A172 (cell line): ENCODE results near the gene EPS8L2. TPM values are rescaled to one million over a fixed set of nuclear protein-coding genes. Genes with fewer than 3 reads are reported as not detected.

Source experiments
- DNase-seq: peaks from one replicate; pipeline ENCODE4 v3.0.0-alpha.2; 2015; ENCODE audit warnings: low spot score
- total RNA-seq: library from RNA; depleted of rRNA; stranded (reverse); fragments of >200 nt; shearing (Covaris generic); gene quantifications from 2 replicates; pipeline ENCODE4 v1.2.3, GENCODE V29; 2014

EPS8L2 gene
- total RNA-seq, 1 experiment from 2014 or later = 108 TPM

GRCh38 chr11:704228-704674, 1.8 kb upstream of the EPS8L2 start:
- DNase-seq = no peak

GRCh38 chr11:704781-705645, 1.0 kb upstream of the EPS8L2 start:
- DNase-seq = no peak

- DNase-seq = no peak
Observed at GRCh38 chr11:706439-706956, 467 bp downstream of the EPS8L2 start.

GRCh38 chr11:706957-707816, 1.2 kb downstream of the EPS8L2 start:
- peak; percentile 56 for DNase-seq

- peak; percentile 54 for DNase-seq
Observed at GRCh38 chr11:707817-708420, 1.9 kb downstream of the EPS8L2 start.

- DNase-seq = no peak
Observed at GRCh38 chr11:708511-708910, 2.5 kb downstream of the EPS8L2 start.

GRCh38 chr11:709109-709997, 3.3 kb downstream of the EPS8L2 start:
- no peak for DNase-seq

GRCh38 chr11:714436-714835, 8.4 kb downstream of the EPS8L2 start:
- DNase-seq = no peak

GRCh38 chr11:719214-720016, 13.4 kb downstream of the EPS8L2 start:
- DNase-seq = no peak

GRCh38 chr11:720017-720641, 14.1 kb downstream of the EPS8L2 start:
- no peak for DNase-seq

- DNase-seq = no peak
Observed at GRCh38 chr11:720642-721246, 14.7 kb downstream of the EPS8L2 start.

- DNase-seq = no peak
Observed at GRCh38 chr11:721247-721740, 15.3 kb downstream of the EPS8L2 start.

- no peak for DNase-seq
Observed at GRCh38 chr11:721741-722345, 15.8 kb downstream of the EPS8L2 start.

GRCh38 chr11:722346-722811, 16.3 kb downstream of the EPS8L2 start:
- DNase-seq = no peak

- no peak for DNase-seq
Observed at GRCh38 chr11:723120-723883, 17.3 kb downstream of the EPS8L2 start.

- DNase-seq = no peak
Observed at GRCh38 chr11:724049-724777, 18.2 kb downstream of the EPS8L2 start.

GRCh38 chr11:724778-725386, 18.9 kb downstream of the EPS8L2 start:
- DNase-seq = no peak
